ENCODE data around the gene OR7A17. TPM values are rescaled to one million over a fixed set of nuclear protein-coding genes. Genes with fewer than 3 reads are reported as not detected.

The OR7A17 gene
- not detected in 2 replicates for total RNA-seq (2014; rRNA removed; shearing (Covaris generic))
- not detected in 2 replicates for polyA plus RNA-seq (2015; cell fraction: cytosol; rRNA removed)
- polyA plus RNA-seq (2015; cell fraction: nucleus; rRNA removed) = not detected in 2 replicates

DNA sequence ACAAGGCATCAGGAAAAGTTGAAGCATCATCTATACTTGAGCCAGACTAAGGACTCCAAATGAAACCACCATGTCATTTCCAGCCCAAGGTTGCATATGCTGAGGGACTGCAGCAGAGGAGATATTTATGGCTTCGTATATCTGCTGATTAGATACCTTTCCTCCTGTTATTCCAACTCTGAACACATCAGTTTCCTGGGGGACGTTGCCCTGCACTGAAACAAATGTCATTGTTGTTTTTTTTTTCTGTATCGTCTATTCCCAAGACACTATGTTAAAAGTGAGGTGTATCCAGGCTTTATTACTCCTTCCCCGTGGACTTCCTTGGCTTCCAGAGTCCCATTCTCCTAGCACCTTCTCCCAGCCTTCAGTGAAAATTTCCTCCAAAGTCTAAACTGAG, at the start of gene OR7A17:
TSS of gene OR7A17 (minus strand) at position 101 of the 400 bp plus-strand sequence. CDS start 4,777 bp downstream, outside the sequence.
- no peak for DNase-seq (ENCODE audit: low read depth)

DNA sequence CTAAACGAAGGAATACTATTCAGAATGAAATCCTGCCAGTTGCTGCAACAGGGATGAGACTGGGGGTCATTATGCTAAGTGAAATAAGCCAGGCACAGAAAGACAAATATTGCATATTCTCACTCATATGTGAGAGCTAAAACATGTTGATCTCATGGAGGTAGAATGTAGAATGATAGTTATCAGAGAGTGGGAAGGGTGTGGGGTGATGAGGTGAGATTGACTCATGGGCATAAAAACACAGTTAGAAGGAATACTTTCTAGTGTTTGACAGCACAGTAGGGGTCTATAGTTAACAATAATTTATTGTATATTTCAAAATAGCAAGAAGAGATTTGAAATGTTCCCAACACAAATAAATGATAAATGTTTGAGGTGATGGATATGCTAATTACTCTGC, 47.6 kb upstream of the OR7A17 start:
- no peak for DNase-seq (ENCODE audit: low read depth)

DNA sequence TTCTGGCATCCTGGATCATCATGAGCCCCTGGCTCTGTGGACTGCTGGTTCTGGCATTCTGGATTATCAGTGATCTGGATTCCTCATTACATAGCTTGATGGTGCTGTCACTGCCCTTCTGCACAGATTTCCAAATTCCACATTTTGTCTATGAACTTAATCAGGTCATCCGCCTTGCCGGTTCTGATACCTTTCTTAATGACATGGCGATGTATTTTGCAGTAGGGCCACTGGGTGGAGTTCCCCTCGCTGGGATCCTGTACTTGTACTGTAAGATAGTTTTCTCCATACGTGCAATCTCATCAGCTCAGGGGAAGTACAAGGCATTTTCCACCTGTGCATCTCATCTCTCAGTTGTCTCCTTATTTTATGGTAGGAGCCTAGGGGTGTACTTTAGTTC, 30.9 kb upstream of the OR7A17 start:
- DNase-seq (ENCODE audit: low read depth) = no peak

DNA sequence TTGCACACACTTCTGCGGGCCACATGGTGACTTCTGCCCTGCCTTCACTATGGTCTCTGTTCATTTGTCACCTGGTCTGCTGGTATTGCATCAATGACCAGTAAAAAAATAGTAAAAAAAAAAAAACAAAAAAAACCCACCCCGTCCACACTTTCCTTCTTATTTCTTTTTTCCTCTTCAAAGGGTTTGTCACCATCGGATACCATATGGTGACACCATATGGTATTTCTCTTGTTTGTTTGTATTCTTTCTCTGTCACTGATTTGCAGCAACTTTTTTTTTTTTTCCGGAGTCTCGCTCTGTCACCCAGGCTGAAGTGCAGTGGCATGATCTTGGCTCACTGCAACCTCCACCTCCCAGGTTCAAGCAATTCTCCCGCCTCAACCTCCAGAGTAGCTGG, 29.2 kb upstream of the OR7A17 start:
- DNase-seq (ENCODE audit: low read depth) = no peak

DNA sequence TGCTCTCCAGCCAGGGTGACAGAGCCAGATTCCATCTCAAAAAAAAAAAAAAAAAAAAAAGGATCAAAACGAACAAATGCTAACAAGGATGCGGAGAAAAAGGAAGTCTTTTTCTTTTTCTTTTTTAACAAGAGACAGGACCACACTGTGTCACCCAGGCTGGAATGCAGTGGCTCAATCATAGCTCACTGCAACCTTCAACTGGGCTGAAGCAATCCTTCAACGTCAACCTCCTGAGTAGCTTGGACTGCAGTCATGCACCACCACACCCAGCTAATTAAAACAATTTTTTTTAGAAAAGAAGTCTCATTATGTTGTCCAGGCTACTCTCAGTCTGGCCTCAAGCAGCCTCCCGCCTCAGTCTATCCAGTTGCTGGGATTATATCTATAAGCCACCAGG, 20.8 kb upstream of the OR7A17 start:
- DNase-seq (ENCODE audit: low read depth) = no peak

DNA sequence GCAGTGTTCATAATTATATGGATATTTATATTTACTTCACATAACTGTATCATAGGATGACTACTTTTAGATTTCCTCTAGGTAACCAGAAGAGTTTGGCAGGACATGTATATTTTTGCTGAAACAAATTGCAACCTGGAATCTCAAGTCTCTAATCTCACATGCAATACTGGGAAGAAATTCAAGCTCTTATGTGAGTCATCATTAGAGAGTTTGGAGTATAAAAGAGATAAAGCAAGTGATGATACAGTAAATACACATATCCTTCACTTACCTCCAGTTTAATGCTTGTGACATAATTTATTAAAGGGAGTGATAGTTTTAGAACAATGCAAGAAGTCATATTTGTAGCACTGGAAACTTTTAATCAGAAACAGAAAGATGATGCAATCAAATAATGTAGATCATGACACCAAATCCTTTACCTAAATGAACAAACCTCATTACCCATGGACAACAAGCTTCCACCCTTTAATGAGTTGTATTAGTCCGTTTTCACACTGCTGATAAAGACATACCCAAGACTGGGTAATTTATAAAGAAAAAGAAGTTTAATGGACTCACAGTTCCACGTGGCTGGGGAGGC, 15.8 kb upstream of the OR7A17 start:
- DNase-seq (ENCODE audit: low read depth) = no peak

DNA sequence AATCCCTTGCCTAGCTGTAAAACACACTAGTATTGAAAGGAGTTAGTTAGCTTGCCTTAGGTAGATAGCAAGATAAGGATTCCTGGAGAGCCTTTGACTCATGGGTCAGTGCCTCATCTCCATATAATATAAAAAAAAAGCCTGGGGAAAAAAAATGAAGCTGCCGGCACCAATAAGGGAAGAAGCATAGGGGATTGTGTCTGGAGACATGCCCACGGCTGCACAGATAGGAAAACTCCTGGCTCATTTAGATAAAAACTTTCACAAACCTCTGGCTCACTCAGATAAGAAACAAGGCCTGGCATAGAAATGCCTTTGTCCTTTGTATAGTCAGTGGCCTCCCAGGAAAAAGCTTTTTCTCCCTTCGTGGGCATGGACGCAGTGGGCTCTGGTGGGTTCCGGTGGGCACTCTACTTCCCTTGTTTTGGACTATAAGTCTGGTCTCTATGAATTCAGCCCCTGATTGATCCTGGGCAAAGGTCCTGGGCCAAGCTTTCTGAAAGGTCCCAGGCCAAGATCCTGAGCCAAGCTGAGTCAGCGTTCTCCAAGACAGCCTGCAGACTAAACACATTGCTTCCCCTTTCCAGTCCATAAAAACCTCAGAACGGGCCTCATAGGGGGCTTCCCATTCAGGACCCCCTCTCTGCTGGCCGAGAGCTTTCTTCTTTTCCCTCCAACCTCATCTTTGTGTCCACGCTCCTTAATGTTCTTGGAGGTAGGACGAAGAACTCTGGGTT, 4.9 kb upstream of the OR7A17 start:
- no peak for DNase-seq (ENCODE audit: low read depth)

DNA sequence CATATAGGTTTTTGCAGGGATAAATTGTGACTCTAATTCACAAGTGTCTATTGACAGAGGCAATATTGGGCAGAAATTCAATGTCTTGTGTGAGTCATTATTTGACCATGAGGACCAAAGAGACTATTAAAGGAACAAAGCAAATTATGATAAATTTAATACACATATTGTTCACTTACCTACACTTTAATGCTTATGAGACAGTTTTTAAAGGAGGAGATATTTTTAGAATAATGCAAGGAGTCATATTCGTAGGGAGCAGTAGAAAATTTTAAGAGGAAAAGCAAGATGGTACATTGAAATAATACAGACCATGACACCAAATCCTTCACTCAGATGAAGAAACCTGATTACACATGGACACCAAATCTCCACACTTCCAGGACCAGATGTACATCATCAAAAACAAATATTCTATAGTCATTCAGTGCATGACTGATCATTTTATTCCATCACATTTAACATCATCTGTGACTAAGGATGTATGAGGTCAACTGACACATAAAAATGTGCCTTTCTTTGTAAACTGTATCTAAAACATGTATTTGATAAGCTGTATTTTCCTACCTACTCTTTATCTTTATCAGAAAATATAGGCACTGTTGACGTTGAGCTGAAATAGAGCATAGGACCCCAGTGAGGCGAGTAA, 4.2 kb upstream of the OR7A17 start:
- DNase-seq (ENCODE audit: low read depth) = no peak

DNA sequence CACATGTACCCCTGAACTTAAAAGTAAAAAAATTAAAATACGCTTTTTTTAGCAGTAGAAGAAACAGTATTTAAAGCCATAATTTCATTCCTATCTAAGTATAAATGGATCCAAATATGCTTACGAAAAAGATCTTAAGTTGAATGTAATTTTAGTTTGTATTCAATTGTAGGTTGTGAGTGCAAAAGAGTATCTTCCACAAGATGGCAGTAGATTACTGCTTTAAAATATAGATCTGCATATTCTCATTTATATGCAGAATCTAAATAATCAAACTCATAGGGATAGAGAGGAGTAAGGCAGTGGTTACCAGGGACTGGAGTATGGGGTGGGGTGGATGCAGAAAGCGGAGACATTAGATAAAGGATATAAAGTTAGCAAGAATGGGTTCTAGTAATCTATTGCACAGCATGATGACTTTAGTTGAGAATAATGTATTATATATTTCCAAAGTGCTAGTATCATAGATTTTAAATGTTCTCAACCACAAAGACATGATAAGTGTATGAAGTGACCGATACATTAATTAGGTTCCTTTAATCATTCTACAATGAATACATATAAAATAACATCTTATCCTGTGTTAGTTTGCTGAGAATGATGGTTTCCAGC, 14.2 kb downstream of the OR7A17 start:
- peak; percentile 7 for DNase-seq (ENCODE audit: low read depth)

DNA sequence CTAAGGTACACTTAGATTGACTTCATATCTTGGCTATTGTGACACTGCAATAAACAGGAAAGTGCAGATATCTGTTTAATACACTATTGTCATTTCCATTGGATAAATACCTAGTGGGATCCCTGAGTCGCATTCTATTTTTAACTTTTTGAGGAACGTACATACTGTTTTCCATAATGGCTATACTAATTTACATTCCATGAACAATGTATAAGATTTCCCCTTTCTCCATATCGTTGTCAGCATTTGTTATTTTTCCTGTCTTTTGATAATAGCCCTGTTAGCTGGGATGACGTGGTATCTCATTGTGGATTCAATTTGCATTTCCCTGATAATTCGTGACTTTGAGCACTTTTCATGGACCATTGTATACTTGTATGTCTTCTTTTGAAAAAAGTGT, 17.4 kb downstream of the OR7A17 start:
- DNase-seq (ENCODE audit: low read depth) = no peak

DNA sequence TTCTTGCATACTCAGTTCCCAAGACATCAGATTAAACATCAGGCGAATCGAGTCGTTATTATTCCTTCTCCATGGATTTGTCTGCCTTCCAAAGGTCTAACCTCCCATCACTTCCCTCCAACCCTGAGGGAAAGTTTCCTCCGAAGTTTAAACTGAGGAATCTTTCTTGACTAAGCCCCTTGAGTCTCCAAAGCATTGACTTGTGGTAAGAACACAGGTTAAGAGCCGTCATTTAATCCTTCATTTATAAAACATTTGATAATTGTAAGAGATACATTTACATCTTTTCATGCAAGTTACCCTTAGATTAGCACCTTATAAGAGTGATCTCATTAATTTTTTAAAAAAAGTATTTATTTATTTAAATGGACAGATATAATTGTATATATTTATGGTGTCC, 37.1 kb downstream of the OR7A17 start, which contains the start of gene OR7A10:
TSS of gene OR7A10 (minus strand) at position 101 of the 400 bp plus-strand sequence. CDS start 7,045 bp downstream, outside the sequence.
- no peak for DNase-seq (ENCODE audit: low read depth)

DNA sequence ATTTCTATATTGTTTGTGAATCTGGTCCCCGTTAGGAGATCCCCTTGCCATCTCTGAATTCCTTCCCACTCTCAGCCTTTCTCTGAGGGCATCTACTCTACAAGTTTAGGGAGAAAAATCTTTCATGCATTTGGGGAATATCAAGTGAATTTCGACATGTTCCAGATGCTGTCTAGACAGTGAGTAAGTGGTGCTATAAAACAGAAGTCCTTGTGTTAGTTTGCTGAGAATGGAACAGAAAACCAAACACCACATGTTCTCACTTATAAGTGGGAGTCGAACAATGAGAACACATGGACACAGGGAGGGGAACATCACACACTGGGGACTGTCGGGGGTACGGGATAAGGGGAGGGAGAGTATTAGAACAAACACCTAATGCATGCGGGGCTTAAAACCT, 42.4 kb downstream of the OR7A17 start:
- DNase-seq (ENCODE audit: low read depth) = no peak

DNA sequence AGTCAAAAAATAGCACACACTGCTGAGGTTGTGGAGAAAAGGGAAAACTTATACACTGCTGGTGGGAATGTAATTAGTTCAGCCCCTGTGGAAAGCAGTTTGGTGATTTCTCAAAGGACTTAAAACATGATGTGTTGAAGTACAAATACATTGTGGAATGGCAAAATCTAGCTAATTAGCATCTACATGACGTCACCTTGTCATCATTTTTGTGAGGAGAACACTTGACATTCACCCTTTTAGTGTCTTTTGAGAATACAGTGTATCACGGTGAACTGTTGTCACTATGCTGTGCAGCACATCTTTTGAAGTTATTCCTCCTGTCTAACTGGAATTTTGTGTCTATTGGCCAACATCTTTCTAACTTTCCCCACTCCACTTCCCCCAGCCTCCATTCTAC, 42.8 kb downstream of the OR7A17 start:
- no peak for DNase-seq (ENCODE audit: low read depth)

DNA sequence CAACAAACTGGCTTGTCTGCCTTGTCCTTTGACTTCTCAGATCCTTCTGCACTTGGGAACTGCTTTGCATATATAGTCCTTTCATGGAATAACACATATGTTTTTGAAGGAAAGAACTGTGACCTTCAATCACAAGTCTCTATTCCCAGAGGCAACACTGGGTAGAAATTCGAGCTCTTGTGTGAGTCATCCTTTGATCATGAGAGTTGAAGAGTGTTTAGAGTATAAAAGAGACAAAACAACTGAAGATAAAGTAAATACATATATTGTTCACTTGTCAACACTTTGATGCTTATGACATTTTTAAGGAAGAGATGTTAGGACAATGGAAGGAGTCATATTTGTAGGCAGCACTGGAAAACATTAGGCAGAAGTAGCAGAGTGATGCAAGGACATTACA, 45.7 kb downstream of the OR7A17 start:
- DNase-seq (ENCODE audit: low read depth) = no peak

DNA sequence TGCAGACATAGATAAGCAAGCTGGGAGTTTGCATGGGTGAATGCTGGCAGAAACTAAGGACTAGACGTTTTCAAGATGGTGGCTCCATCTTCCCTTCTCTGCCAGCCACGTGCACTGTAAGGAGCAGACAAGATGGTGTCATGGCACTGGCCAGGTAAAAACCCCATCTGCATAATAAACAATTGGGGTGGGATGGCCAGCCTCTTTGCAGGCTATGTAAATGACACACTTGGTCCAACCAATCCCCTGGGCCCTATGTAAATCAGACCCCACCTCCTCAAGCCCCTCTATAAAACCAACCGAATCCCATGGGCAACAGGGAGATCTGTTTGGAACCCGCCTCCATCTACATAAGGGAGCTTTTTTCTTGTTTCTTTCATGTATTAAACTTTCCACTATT, 48.5 kb downstream of the OR7A17 start:
- no peak for DNase-seq (ENCODE audit: low read depth)

DNA sequence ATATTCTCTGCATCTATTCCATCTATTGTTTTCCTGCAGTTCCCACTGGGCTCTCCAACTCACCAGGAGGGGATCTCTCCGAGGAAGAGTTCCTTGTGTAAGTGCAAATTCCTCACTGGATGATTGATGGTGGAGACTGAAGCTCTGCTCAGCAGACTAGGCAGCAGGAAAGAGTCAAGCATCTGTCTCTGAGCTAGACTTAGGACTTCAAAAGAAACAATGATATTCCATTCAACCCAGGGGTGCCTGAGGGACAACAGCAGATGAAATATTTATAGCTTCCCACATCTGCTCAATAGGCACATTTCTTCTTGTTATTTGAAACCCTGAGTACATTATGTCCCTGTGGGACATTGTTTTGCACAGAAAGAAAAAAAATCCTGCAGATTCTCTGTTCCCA, 50.9 kb downstream of the OR7A17 start, which contains the start of the genes OR7A5 and OR7C1:
TSS of gene OR7A5 (minus strand) at position 175 of the 400 bp plus-strand sequence. CDS start 6,944 bp downstream, outside the sequence.
TSS of gene OR7C1 (minus strand) at position 175 of the 400 bp plus-strand sequence. CDS start 35,049 bp downstream, outside the sequence.
- DNase-seq (ENCODE audit: low read depth) = no peak

DNA sequence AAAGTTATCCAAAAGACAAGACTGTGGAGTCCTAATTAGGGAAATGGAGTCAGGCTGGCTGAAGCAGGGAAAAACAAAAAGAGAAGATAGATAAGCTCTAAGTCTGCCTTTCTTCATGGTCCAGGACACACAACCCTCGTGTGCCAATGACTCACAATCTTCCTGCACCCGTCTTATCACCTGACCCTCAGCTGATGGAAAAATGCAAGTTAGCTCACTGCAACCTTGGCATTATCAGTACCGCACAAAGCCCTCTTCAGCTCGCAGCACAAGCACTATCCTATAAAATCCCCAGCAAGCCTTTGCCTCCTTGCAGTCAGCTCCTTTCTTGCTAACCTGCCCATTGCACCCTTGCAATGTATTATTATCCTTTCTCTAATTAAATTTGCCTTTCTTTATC, 55.2 kb downstream of the OR7A17 start:
- DNase-seq (ENCODE audit: low read depth) = no peak
